GM19324 (cell line): ENCODE results near the gene RIPOR3.
"Not testable (repeated sequence)": the region's sequence is repeated elsewhere in the genome, so short reads cannot be mapped to it uniquely, and the experiment has no call there.

ENCODE experiments used
- ATAC-seq: cut with Tn5 transposase; IDR thresholded peaks from one replicate; pipeline ENCODE4 v1.9.1; 2021; ENCODE audit warnings: mild to moderate bottlenecking, moderate library complexity; ENCODE audit not compliant: unreplicated experiment, low FRiP score

Gene RIPOR3

DNA sequence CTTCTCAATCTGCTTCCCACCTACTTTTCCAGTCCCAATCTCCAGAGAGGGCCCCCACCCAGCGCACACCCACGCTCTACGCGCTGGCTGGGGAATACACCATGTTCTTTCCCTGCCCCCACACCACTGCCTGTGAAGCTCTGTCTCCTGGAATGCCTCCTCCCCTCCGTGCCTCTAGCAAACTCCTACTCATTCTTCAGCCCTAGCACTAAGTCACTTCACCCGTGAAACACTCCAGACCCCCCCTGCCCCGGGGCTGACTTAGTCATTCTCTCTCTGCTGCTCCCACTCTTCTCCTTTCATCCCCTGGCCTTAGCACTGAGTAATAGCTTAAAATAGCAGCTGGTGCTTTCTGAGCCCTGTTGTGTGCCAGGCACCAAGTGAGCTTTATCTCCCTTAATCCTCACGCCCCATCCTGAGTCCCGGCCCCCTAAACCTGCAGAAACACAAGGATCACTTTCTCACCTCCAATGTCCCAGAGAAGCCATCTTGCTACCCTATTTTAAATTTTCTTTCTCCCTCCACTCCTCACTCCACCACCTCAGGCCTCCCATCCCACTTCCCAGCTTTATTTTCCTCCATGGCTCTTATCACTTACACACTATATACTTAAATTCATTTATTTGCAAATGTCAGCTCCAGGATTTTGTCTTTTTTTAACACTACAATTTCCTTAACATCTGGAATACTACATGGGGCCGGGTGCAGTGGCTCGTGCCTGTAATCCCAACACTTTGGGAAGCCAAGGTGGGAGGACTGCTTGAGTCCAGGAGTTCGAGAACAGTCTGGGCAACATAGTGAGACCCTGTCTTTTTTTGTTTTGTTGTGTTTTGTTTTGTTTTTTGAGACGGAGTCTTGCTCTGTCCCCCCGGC, 33.7 kb upstream of the RIPOR3 start:
- no peak for ATAC-seq

DNA sequence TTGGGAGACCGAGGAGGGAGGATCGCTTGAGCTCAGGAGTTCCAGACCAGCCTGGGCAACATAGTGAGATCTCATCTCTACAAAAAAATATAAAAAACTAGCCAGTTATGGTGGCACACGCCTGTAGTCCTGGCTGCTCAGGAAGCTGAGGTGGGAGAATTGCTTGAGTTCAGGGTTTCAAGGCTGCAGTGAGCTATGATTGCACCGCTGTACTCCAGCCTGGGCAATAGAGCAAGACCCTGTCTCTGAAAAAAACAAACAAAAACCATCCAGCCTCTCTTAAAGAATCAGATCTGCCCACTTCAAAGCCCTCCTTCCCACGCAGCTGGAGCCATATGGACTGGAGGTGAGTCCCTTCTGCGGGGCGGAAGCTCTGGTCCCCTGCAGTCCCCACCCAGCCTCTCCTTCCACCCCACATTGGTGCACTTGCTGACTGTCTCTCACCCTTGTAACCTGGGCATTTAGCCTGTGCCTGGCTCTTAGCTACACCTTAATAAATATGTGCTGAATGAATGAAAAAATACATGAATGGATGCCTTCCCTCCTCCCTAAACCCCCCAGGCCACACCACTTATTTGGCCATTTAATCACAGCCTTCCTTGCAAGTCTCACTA, 32.9 kb upstream of the RIPOR3 start:
- no peak for ATAC-seq

DNA sequence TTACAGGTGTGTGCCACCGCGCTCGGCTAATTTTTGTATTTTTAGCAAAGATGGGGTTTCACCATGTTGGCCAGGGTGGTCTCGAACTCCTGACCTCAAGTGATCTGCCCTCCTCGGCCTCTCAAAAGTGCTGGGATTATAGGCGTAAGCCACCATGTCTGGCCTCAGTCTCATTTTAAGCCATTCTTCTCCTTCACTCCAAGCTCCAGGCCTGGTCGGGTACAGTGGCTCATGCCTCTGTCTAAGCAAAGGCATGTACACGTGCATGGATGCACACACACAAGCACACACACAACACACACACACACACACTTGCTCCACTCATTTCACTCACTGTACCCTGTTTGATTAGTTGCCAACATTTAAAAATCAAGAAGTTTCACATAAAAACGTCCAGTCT, 32.3 kb upstream of the RIPOR3 start:
- ATAC-seq = no peak

DNA sequence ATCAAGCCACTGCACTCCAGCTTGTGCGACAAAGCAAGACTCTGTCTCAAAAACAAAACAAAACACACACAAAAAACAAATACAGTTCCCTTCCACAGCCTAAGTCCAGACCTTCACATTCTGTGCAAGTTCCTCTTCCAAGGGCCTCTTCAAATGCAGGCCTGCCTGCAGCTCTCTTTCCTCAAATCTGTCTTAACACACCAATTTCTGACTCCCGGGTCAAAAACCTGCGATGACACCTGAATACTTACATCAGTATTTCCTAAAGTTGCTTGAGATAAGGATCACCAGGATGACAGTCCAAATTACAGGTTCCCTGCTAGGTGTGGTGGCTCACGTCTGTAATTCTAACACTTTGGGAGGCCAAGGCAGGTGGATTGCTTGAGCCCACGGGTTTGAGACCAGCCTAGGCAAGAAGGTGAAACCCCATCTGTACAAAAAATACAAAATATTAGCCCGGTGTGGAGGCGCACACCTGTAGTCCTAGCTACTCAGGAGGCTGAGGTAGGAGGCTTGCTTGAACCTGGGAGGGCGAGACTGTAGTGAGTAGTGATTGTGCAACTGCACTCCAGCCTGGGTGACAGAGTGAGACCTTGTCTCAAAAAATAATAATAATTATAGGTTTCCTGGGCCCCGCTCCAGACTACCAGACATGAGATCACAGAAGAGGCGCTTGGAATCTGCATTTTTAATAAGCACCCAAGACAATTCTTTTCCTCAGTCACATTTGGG, 31.2 kb upstream of the RIPOR3 start:
- no peak for ATAC-seq

DNA sequence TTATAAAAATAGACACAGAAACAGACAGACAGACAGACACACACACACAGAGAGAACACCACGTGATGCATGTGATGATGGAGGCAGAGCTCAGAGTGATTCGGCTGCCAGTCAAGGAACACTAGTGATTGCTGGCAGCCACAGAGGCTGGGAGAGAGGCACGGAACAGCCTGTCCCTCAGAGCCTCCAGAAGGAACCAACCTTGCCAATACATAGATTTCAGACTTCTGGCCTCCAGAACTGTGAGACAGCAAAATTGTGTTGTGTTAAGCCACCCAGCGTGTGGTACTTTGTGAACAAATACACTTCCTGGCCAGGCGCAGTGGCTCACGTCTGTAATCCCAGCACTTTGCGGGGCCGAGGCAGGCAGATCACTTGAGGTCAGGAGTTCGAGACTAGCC, 30.5 kb upstream of the RIPOR3 start:
- no peak for ATAC-seq

DNA sequence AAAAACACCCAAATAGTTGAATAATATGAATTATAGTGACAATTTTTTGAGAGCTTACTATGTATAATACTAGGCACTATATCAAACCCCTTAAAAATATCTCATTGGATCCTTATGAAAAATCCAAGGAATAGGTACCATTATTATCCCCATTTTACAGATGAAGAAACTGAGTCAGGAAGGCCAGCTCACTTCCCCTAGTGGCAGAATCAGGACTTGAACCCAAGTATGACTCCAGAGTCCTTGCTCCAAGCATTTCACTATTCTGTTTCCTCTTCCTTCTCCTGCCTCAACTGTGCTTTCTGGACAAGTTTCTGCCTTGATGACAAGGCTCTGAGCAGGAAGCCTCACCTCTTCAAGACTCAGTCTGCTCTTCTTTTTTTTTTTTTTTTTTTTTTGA, 29.2 kb upstream of the RIPOR3 start:
- ATAC-seq = no peak

DNA sequence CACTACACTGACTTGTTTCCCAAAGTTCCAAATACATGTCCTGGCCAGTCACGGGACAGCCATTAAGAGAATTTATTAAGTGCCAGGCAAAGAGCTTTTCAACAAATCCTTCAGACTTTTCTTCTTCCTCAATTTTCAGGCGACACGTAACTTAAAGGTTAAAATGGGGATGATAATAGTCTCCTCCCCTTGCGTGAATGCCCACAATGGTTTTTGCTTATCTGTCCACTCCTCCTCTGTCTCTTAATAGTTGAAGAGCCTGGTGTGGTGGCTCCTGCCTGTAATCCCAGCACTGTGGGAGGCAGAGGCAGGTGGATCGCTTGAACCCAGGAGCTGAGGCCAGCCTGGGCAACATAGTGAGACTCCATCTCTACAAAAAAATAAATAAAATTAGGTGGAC, 28.7 kb upstream of the RIPOR3 start:
- no peak for ATAC-seq

DNA sequence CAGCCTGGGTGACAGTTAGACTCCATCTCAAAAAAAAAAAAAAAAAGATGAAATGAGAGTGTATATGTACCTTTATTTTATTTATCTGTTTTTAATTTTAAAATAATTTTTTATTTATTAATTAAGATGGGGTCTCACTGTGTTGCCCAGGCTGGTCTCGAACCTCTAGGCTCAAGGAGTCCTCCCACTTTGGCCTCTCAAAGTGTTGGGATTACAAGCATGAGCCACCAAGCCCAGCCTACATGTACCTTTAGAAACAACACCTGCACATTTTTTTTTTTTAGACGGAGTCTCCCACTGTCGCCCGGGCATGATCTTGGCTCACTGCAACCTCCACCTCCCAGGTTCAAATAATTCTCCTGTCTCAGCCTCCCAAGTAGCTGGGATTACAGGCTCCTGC, 28.0 kb upstream of the RIPOR3 start:
- ATAC-seq = no peak

DNA sequence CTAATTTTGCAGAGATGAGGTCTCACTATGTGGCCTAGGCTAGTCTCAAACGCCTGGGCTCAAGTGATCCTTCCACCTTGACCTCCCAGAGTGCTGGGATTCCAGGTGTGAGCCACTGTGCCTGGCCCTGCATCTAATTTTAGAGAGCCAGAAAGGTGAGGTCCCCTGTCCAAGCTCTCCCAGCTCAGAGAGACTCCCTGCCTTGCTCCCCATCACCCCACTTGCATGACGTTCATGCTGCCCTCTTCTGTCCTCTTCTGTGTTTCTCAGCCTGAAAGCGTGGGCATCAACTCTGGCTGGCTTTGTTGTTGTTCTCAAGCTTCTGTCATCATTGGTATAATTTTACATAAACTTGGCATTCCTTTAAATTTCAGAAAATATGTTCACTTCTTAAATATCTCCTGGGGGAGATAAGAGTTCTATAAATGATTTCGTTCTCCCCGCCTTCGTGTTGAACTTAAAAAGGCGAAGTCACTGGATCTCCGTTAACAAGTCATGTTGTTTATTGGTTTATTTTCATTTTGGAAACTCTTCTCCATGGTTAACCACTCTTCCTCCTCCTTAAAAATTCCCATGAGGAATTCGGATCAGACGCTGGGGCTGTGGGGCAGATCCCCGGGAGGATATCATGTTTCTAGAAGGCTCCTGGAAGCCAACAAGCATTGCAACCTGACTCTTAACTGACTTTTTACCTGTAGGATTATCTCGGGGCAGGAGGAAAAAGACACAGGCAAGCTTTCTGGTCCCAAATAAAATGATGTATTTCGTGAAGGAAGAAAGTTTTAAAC, 26.8 kb upstream of the RIPOR3 start:
- ATAC-seq = no peak

DNA sequence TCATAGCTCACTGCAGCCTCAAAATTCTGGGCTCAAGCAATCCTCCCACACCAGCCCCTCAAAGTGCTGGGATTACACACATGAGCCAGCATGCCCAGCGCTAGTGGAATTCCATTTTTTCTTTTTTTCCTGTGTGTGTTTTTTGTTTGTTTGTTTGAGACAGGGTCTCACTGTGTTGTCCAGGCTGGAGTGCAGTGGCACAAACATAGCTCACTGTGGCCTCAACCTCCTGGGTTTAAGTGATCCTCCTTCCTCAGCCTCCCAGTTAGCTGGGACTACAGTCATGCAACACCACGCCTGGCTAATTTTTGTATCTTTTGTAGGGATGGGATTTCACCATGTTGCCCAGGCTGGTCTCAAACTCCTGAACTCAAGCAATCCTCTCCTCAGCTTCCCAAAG, 26.0 kb upstream of the RIPOR3 start:
- no peak for ATAC-seq

DNA sequence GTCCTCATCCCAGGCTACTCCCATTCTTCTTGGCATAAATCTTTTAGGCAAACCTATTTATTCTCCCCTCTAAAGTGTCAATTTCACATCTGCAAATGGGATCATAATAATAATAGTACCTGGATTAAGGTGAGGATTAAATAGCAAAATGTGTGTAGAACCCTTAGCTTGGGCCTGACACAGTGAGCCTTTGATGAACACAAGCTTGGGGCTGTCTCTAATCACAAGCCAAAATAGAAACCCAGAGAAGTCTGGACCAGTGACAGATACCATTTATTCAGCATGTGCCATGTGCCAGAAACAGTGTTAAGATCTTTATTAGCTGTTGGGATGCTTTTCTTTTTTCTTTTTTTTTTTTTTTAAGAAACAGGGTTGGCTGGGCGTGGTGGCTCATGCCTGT, 25.2 kb upstream of the RIPOR3 start:
- no peak for ATAC-seq

DNA sequence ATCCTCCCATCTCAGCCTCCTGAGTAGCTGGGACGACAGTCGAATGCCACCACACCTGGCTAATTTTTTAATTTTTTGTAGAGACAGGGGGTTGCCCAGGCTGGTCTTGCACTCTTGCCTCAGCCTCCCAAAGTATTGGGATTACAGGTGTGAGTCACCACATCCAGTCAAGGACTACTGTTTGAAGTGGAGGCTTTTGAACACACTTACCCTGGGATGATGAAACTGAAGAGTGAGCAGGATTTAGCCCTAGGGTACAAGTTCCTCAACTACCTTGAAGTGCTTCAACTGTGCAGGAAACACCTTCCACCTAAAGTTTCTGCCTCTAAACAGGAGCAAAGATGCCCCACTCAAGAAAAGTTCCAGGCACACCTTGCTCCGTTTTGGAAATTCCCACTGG, 24.4 kb upstream of the RIPOR3 start:
- no peak for ATAC-seq

DNA sequence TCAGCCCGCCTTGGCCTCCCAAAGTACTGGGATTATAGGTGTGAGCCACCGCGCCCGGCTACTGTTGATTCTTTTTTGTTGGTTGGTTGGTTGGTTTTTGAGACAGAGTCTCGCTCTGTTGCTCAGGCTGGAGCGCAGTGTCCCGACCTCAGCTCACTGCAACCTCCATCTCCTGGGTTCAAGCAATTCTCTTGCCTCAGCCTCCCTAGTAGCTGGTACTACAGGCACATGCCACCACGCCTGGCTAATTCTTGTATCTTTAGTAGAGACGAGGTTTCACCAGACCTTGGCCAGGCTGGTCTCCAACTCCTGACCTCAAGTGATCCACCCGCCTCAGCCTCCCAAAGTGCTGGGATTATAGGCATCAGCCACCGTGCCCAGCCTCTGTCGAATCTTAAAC, 23.1 kb upstream of the RIPOR3 start:
- not testable (repeated sequence) for ATAC-seq

DNA sequence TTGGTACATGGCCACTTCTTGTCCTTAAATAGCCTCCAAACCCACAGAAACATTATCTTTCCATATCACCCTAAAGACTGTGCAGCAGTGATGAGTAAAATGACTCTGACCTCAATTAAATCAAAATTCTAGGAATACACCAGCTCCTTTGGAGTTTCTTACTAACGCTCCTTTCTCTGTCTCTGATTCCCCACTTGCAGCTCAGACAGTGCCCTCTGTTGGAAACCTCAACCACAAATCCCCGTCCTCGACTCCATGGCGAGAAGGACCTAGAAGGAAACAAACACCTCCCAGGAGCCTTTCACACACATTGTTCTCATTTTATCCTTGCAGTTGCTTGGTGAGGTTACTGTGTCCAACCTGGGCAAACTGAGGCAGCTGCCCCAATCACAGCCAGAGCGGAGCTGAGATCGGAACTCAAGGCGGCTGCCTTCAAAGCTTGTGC, 22.3 kb upstream of the RIPOR3 start:
- ATAC-seq = no peak

DNA sequence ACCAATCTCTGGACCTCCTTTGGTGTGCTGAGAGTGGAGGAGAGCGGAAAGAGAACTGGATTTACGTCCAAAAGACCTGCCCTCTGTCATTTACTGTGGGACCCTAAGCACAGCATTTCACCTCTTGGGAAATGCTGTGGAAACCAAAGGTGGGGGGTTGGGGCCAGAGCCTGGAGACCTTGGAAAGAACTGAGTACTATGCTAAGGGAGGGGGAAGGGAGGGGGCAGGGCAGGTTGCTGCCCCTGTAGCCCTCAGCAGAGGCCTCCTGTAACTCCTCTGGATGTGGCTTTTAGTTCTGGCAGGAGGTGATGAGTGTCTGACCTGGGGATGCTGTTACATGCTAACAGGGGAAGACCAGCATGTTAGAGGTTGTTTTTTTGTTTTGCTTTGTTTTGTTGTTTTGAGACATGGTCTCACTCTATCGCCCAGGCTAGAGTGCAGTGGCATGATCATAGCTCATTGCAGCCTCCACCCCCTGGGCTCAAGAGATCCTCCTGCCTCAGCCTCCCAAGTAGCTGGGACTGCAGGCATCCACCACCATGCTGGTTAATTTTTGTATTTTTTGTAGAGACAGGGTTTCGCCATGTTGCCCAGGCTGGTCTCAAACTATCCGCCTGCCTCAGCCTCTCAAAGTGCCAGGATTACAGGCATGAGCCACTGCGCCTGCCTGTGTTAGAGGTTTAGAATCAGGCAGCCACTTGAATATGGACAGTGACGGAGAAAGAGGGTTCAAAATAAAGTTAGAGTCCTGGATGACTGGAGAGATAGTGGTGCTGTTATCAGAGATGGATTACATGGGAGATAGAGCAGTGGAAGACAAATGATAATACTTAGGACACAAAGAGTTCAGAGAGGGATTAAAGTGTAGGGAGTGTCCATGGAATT, 21.7 kb upstream of the RIPOR3 start:
- no peak for ATAC-seq

DNA sequence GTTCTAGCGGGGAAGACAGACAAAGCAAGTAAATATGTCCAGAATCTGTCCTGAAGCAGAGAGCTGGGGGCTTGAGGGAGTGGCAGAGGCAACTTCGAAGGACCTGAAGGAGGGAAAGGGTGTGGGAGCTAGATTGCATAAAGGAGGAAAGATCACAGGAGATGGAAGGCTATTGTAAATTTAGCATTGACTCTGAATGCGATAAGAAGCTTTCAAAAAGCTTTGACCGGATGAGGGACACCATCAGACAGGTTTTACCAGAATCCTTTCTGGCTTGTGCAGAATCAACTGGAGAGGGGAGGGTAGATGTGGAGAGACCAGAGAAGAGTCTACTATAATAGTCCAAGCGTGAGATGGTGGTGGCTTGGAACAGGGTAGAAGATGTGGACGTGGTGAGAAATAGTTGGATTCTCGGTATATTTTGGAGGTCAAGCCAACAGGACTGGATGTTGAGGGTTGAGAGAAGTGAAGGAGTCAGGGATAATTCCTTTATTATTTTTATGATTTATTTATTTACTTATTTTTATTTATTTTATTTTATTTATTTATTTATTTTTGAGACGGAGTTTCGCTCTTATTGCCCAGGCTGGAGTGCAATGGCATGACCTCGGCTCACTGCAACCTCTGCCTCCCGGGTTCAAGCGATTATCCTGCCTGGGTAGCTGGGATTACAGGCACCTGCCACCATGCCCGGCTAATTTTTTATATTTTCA, 19.9 kb upstream of the RIPOR3 start:
- no peak for ATAC-seq

DNA sequence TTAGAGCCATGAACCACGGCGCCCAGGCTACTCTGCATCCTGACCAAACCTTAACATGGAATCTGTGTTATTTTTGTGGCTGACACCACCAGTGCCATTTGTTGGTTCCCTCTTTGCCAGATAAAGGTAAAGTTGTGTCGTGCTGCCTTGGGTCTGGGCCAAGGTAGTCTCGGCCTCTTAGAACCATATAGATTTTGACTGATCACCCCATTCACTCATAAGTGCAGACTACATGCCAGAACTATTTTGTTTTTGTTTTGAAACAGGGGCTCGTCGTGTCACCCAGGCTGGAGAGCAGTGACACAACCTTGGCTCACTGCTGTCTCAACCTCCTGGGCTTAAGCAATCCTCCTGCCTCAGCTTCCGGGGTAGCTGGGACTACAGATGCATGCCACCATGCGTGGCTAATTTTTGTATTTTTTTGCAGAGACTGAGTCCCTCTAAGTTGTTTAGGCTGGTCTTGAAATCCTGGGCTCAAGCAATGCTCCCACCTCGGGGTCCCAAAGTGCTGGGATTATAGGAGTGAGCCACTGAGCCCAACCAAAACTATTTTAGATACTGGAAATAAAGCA, 19.2 kb upstream of the RIPOR3 start:
- no peak for ATAC-seq

DNA sequence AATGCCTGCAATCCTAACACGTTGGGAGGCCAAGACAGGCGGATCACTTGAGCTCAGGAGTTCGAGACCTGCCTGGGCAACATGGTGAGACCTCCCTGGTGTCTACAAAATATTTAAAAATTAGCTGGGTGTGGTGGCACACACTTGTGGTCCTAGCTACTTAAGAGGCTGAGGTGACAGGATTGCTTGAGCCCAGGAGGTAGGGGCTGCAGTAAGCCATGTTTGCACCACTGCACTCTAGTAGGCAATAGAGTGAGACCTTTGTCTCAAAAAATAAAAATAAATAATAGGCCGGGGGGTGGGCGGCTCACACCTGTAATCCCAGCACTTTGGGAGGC, 18.3 kb upstream of the RIPOR3 start:
- ATAC-seq = no peak
